ENCODE results near the gene CCDC170. TPM values are rescaled to one million over a fixed set of nuclear protein-coding genes. Genes with fewer than 3 reads are reported as not detected.

Gene CCDC170
- total and polyA plus RNA-seq, 5 donors, result 0.66 to 1.4 (median 1.4) TPM

GRCh38 chr6:151618717-151619116 lies 124.9 kb downstream of the CCDC170 start:
- ATAC-seq (no peak), DNase-seq (no peak)
- WGBS, result 89% methylated on average over 4 of the region's 4 CpGs
- H3K4me3 ChIP-seq (ENCODE audit: low read length), result no peak overlapping the region
- H3K27ac ChIP-seq (ENCODE audit: low read length), result no peak overlapping the region
- no peaks in the 10 kb centered on the region for H3K27me3 ChIP-seq (ENCODE audit: control insufficient read depth, insufficient read depth)
- H3K4me1 ChIP-seq (ENCODE audit: control insufficient read depth, insufficient read depth, low read length), result peaks cover 2% of the 10 kb centered on the region
- intact Hi-C loops (cut with DNase I), result no loop called here
- H3K9me3 ChIP-seq (ENCODE audit: control insufficient read depth, low read length), result no peaks in the 10 kb centered on the region

- Histone ChIP-seq H3K27me3 (ENCODE audit: control insufficient read depth, insufficient read depth) (no peaks in the 10 kb centered on the region), H3K4me1 (ENCODE audit: control insufficient read depth, insufficient read depth, low read length) (no peaks in the 10 kb centered on the region), H3K27ac (ENCODE audit: low read length) (no peak overlapping the region), H3K9me3 (ENCODE audit: control insufficient read depth, low read length) (no peaks in the 10 kb centered on the region), H3K4me3 (ENCODE audit: low read length) (no peak overlapping the region)
- 70% methylated on average over 4 of the region's 4 CpGs for WGBS
- no peak for DNase-seq
- no peak for ATAC-seq
- intact Hi-C loops (cut with DNase I), result no loop called here
Observed at GRCh38 chr6:151620179-151620578, 126.4 kb downstream of the CCDC170 start.

DNA sequence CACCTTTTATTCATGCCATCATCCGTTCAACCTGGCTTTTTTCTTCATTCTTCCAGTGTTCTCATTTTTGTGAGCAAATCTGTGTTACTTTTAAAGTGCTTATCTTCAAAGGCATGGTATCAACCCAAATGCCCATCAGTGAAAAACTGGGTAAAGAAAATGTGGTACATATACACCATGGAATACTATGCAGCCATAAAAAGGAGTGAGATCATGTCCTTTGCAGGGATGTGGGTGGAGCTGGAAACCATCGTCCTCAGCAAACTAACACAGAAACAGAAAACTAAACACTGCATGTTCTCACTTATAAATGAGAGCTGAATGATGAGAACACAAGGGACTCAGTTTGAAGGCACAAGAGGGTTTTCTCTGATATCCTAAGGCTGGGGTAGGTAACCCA lies 130.3 kb downstream of the CCDC170 start:
- ATAC-seq, result no peak
- DNase-seq, result no peak
- Histone ChIP-seq H3K27me3 (ENCODE audit: control insufficient read depth, insufficient read depth) (no peaks in the 10 kb centered on the region), H3K4me3 (ENCODE audit: low read length) (no peak overlapping the region), H3K27ac (ENCODE audit: low read length) (no peak overlapping the region), H3K4me1 (ENCODE audit: control insufficient read depth, insufficient read depth, low read length) (no peaks in the 10 kb centered on the region), H3K9me3 (ENCODE audit: control insufficient read depth, low read length) (no peaks in the 10 kb centered on the region)
- intact Hi-C loops (cut with DNase I), result no loop called here
- WGBS, result 73% methylated on average over 2 of the region's 2 CpGs

DNA sequence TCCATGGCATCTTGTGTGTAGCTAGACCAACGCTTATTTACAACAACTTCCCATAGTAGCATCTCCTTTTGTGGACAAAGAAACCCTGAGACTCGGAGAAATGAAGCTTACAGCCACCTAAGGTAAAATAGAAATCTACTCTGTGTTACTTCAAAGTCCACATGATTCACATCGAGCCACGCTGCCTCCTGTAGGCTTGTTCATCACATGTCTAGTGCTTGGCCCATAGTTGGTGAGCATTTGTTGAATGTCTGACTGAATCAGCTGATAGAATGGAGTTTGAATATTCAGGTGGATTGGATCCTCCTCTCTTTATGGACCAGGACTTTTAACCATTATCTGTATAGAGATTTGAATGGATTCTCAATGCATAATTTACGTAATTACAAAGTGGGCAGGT lies 130.7 kb downstream of the CCDC170 start:
- Histone ChIP-seq H3K9me3 (ENCODE audit: control insufficient read depth, low read length) (no peaks in the 10 kb centered on the region), H3K4me1 (ENCODE audit: control insufficient read depth, insufficient read depth, low read length) (no peaks in the 10 kb centered on the region), H3K27me3 (ENCODE audit: control insufficient read depth, insufficient read depth) (no peaks in the 10 kb centered on the region), H3K4me3 (ENCODE audit: low read length) (no peak overlapping the region), H3K27ac (ENCODE audit: low read length) (no peak overlapping the region)
- WGBS, result 79% methylated on average over 5 of the region's 5 CpGs
- DNase-seq (no peak), ATAC-seq (no peak)
- intact Hi-C loops (cut with DNase I), result no loop called here

DNA sequence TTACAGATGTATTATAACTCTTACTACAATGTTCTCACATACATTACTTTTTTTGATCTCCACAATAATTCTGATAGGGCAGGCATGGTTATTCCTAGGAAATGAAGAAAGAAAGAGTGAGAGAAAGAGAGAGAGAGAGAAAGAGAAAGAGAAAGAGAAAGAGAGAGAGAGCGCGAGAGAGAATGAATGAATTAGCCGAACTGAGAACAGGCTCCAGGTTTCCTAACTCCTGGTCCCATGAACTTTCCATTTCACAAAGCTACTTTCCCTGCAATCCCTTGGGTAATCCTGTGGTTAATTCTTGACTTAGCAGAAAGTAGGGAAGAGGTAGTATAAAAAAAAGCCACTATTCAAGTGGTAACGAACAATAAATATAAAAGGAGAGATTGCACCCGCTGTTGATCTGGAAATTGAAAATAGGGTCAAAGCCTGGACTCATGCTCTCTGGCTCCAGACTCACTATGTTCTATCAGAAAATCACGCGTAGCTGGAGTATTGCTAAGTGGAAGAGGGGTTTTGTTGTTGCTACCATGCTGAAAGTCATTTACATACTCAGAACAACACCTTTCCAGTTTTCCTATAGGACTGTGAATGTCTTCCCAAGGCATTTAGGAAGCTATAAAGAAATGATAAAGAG lies 131.2 kb downstream of the CCDC170 start:
- Histone ChIP-seq H3K9me3 (ENCODE audit: control insufficient read depth, low read length) (no peaks in the 10 kb centered on the region), H3K4me3 (ENCODE audit: low read length) (no peak overlapping the region), H3K4me1 (ENCODE audit: control insufficient read depth, insufficient read depth, low read length) (no peaks in the 10 kb centered on the region), H3K27me3 (ENCODE audit: control insufficient read depth, insufficient read depth) (no peaks in the 10 kb centered on the region), H3K27ac (ENCODE audit: low read length) (no peak overlapping the region)
- WGBS, result 88% methylated on average over 7 of the region's 7 CpGs
- no peak for ATAC-seq
- DNase-seq, result no peak
- intact Hi-C loops (cut with DNase I), result no loop called here

GRCh38 chr6:151627689-151628444 lies 134.1 kb downstream of the CCDC170 start:
- DNase-seq, result no peak
- intact Hi-C loops (cut with DNase I), result no loop called here
- Histone ChIP-seq H3K4me1 (ENCODE audit: control insufficient read depth, insufficient read depth, low read length) (peaks cover 1% of the 10 kb centered on the region), H3K27ac (ENCODE audit: low read length) (no peak overlapping the region), H3K4me3 (ENCODE audit: low read length) (no peak overlapping the region), H3K9me3 (ENCODE audit: control insufficient read depth, low read length) (no peaks in the 10 kb centered on the region), H3K27me3 (ENCODE audit: control insufficient read depth, insufficient read depth) (no peaks in the 10 kb centered on the region)
- WGBS, result 50% methylated on average over 3 of the region's 3 CpGs
- ATAC-seq, result no peak

DNA sequence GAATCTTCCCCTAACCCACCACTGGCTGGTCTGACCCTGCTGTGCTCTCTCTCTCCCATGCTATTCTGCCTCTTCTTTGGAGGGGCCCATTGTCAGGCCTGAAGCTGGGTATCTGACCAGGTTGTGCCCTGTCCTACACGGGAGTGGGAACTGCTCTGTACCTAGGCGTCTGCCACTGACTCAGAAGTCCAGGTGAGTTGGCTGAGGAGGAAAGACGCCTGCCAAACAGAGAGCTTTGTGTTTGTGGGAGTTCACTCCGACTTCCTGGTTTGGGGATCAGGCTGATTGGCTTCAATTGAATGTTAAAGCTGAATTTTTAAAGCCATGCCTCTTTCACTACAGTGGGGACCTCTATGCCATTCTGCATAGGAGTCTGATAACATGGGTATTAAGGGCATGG lies 136.0 kb downstream of the CCDC170 start:
- Histone ChIP-seq H3K27ac (ENCODE audit: low read length) (no peak overlapping the region), H3K9me3 (ENCODE audit: control insufficient read depth, low read length) (no peaks in the 10 kb centered on the region), H3K4me3 (ENCODE audit: low read length) (no peak overlapping the region), H3K4me1 (ENCODE audit: control insufficient read depth, insufficient read depth, low read length) (peaks cover 1% of the 10 kb centered on the region), H3K27me3 (ENCODE audit: control insufficient read depth, insufficient read depth) (no peaks in the 10 kb centered on the region)
- intact Hi-C loops (cut with DNase I), result no loop called here
- ATAC-seq (no peak), DNase-seq (no peak)
- 76% methylated on average over 4 of the region's 4 CpGs for WGBS

DNA sequence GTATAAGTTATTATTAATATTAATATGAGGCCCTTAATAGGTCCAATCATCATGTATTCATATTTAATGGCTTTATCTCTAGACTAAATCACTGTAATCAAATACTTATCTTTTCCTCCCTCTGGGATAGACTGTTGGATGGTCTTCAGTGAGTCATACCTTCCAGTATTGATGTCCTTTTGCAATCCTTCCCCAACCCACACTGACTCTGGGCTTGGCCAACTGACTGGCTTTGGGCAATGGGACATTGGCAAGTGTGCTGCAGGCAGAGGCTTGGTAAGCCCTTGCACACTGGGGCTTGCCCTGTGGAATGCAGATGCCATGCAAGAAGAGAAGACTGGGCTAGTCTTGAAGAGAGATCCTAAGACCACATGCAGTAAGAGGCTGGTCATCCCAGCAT lies 136.6 kb downstream of the CCDC170 start:
- no peak for ATAC-seq

DNA sequence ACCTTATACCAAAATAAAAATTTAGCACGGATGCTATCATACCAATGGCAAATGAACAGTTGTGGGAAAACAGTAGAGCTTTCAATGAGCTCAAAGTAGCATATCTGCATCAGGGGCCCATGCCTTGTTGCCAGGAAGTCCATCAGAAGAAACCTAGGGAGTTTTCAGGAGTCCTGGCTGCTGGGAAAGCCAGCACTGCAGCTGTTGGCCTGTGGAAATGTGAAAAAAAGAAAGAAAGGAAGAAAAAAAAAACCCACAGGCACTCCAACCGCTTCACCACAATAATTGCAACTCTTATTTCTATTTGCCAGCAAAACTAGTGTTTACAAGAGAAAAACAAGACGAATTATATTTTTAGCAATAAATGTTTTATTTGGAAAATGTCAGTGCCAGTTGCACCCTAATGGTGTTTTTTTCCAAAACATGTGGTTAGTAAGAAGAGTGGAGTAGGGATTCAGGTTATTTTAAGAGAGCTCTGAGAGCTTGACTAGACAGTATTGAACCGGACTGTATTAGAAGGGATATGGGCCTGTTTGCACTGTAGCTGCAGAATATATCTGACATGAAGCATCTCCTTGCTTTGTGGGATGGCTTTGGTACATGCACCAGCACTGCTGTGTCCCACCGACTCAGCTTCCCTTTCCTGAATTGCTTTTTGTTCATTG lies 137.3 kb downstream of the CCDC170 start:
- ATAC-seq (peak in 1 of 2 donors; percentile 26), DNase-seq (peak in 2 of 3 donors; percentile 35 to 62)
- Histone ChIP-seq H3K4me1 (ENCODE audit: control insufficient read depth, insufficient read depth, low read length) (peaks cover 1% of the 10 kb centered on the region), H3K4me3 (ENCODE audit: low read length) (no peak overlapping the region), H3K27ac (ENCODE audit: low read length) (no peak overlapping the region), H3K27me3 (ENCODE audit: control insufficient read depth, insufficient read depth) (no peaks in the 10 kb centered on the region), H3K9me3 (ENCODE audit: control insufficient read depth, low read length) (no peaks in the 10 kb centered on the region)
- intact Hi-C loops (cut with DNase I), result no loop called here
- WGBS, result 57% methylated on average over 5 of the region's 5 CpGs

More for the DNA sequence above, 136.6 kb downstream of the CCDC170 start:
- intact Hi-C loops (cut with DNase I), result no loop called here
- Histone ChIP-seq H3K27ac (ENCODE audit: low read length) (no peak overlapping the region), H3K4me3 (ENCODE audit: low read length) (no peak overlapping the region), H3K9me3 (ENCODE audit: control insufficient read depth, low read length) (no peaks in the 10 kb centered on the region), H3K27me3 (ENCODE audit: control insufficient read depth, insufficient read depth) (no peaks in the 10 kb centered on the region), H3K4me1 (ENCODE audit: control insufficient read depth, insufficient read depth, low read length) (peaks cover 1% of the 10 kb centered on the region)
- DNase-seq, result no peak

DNA sequence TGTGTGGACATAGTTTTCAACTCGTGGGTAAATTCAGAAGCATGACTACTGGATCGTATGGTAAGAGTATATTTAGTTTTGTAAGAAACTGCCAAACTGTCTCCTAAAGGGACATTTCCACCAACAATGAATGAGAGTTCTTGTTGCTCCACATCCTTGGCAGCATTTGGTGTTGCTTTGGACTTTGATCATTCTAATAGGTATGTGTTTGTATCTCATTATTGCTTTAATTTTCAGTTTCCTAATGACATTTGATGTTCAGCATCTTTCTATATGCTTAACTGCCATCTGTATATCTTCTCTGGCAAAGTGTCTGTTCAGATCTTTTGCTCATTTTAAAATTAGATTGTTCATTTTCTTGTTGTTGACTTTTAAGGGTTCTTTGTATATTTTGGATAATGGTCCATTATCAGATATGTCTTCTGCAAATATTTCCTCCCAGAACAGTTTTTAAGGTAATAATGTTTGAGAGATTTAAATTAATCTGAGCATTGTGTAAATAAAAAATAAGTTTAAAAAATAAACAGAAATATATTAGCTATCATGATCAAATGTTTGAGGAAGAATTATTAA lies 138.7 kb downstream of the CCDC170 start:
- ATAC-seq, result no peak
- WGBS, result 66% methylated on average over 2 of the region's 2 CpGs
- intact Hi-C loops (cut with DNase I), result no loop called here
- Histone ChIP-seq H3K9me3 (ENCODE audit: control insufficient read depth, low read length) (no peaks in the 10 kb centered on the region), H3K27me3 (ENCODE audit: control insufficient read depth, insufficient read depth) (no peaks in the 10 kb centered on the region), H3K27ac (ENCODE audit: low read length) (no peak overlapping the region), H3K4me3 (ENCODE audit: low read length) (no peak overlapping the region), H3K4me1 (ENCODE audit: control insufficient read depth, insufficient read depth, low read length) (peaks cover 1% of the 10 kb centered on the region)
- no peak for DNase-seq

Measured in right cardiac atrium (tissue), 5 donors.